Measurements from ENCODE around the gene FBXO31. TPM values are rescaled to one million over a fixed set of nuclear protein-coding genes. Genes with fewer than 3 reads are reported as not detected.
A peak's percentile ranks its signal among the peaks of the same experiment; 100 is the strongest.

Gene FBXO31
- total RNA-seq, 2 experiments from 2014 or later = 35.7 to 38.9 TPM

DNA sequence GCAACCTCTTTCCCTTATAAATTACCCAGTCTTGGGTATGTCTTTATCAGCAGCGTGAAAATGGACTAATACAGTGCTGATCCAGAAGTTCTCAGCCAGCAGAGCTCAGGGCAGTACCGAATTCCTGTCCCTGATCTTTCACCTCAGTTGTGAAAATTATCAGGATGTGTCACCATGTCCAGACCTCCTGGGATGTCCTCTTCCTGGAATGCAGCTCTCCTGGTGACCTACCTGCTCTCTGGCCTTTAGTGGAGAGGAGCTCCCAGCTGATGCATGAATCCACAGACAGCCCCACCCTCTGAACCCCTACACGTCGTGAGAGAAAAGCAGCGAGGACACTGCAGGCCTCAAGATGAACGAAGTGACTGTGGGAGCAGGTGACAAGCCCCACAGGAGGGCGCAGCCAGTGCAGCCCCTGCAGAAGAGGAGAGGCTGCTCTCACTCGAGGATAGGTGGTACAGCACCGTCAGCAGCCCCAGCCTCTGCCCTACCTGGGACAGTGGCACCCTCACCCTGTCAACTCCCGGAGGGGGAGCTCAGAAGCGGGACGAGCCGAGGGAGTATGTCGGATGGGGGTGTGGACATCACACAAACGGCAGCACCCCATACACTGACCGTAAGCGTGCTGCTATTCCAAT lies 44.4 kb downstream of the FBXO31 start:
- H3K36me3 Mint-ChIP-seq (ENCODE audit: low read depth) = peaks cover 67% of the 10 kb centered on the region
- H3K27ac Mint-ChIP-seq = no peak overlapping the region
- peaks cover 60% of the 10 kb centered on the region for H3K36me3 ChIP-seq (ENCODE audit: insufficient read depth, low read length)
- no peak overlapping the region for H3K4me3 Mint-ChIP-seq
- no peaks in the 10 kb centered on the region for H3K9me3 Mint-ChIP-seq
- ChIA-PET CTCF (no interaction called here), POLR2A (no interaction called here)
- no peak overlapping the region for H3K27ac ChIP-seq (ENCODE audit: low read depth in 1 of 2, low read length in 2 of 2)
- no peaks in the 10 kb centered on the region for H3K9me3 ChIP-seq (ENCODE audit: control insufficient read depth in 1 of 2, insufficient read depth in 1 of 2, low read length in 2 of 2)
- peaks cover 5% of the 10 kb centered on the region for H3K4me1 ChIP-seq (ENCODE audit: insufficient read depth, low read length)
- no peaks in the 10 kb centered on the region for H3K27me3 ChIP-seq (ENCODE audit: control insufficient read depth in 1 of 2, insufficient read depth in 2 of 2, low read length in 2 of 2)
- H3K4me1 Mint-ChIP-seq (ENCODE audit: low read depth) = peaks cover 8% of the 10 kb centered on the region
- no peaks in the 10 kb centered on the region for H3K27me3 Mint-ChIP-seq
- TF ChIP-seq, protein P1, sequence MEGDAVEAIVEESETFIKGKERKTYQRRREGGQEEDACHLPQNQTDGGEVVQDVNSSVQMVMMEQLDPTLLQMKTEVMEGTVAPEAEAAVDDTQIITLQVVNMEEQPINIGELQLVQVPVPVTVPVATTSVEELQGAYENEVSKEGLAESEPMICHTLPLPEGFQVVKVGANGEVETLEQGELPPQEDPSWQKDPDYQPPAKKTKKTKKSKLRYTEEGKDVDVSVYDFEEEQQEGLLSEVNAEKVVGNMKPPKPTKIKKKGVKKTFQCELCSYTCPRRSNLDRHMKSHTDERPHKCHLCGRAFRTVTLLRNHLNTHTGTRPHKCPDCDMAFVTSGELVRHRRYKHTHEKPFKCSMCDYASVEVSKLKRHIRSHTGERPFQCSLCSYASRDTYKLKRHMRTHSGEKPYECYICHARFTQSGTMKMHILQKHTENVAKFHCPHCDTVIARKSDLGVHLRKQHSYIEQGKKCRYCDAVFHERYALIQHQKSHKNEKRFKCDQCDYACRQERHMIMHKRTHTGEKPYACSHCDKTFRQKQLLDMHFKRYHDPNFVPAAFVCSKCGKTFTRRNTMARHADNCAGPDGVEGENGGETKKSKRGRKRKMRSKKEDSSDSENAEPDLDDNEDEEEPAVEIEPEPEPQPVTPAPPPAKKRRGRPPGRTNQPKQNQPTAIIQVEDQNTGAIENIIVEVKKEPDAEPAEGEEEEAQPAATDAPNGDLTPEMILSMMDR (IDR thresholded peaks at IDR 0.05) = no peak
- no peak for ATAC-seq (ENCODE audit: poor library complexity)
- DNase-seq = no peak
- intact Hi-C loops (cut with DNase I, micrococcal nuclease) = no loop called here
- H3K4me3 ChIP-seq (ENCODE audit: low read length) = no peak overlapping the region

DNA sequence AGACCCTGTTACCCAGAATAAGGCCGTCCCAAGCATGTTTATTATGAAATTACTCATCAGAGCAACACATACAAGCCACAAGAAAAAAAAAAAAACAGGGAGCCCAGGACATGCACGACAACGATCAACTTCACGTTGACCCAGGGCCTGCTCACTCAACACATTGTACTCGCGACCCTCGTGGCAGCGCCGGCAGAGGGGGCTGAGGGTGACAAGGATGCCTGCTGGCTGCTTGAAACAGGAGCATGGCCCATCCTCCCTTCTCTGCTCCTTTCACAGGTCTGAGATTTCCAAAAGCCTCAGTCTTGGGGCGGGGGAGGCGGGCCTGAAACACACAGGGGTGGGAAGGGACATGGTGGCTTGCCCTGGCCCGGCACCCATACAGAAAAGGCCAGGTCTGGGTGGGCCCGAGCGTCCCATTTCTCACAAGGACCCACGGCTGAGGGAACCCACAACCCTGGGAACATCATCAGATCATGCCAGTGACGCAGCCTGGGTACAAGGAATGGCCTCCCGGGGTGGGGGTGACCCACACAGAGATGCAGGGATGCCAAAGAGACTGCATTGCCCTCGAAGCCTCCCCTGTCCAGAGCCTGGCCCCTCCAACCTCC lies 45.3 kb downstream of the FBXO31 start:
- Mint-ChIP-seq H3K27me3 (no peaks in the 10 kb centered on the region), H3K4me1 (ENCODE audit: low read depth) (peaks cover 8% of the 10 kb centered on the region), H3K27ac (no peak overlapping the region), H3K36me3 (ENCODE audit: low read depth) (peaks cover 61% of the 10 kb centered on the region), H3K9me3 (no peaks in the 10 kb centered on the region), H3K4me3 (no peak overlapping the region)
- intact Hi-C loops (cut with DNase I, micrococcal nuclease) = no loop called here
- ATAC-seq (ENCODE audit: poor library complexity) (no peak), DNase-seq (no peak)
- Histone ChIP-seq H3K4me3 (ENCODE audit: low read length) (no peak overlapping the region), H3K27ac (ENCODE audit: low read depth in 1 of 2, low read length in 2 of 2) (no peak overlapping the region), H3K27me3 (ENCODE audit: control insufficient read depth in 1 of 2, insufficient read depth in 2 of 2, low read length in 2 of 2) (no peaks in the 10 kb centered on the region), H3K36me3 (ENCODE audit: insufficient read depth, low read length) (peaks cover 59% of the 10 kb centered on the region), H3K9me3 (ENCODE audit: control insufficient read depth in 1 of 2, insufficient read depth in 1 of 2, low read length in 2 of 2) (no peaks in the 10 kb centered on the region), H3K4me1 (ENCODE audit: insufficient read depth, low read length) (no peaks in the 10 kb centered on the region)
- ChIA-PET CTCF (no interaction called here), POLR2A (no interaction called here)
- TF ChIP-seq, protein P1 (IDR thresholded peaks at IDR 0.05) = no peak

DNA sequence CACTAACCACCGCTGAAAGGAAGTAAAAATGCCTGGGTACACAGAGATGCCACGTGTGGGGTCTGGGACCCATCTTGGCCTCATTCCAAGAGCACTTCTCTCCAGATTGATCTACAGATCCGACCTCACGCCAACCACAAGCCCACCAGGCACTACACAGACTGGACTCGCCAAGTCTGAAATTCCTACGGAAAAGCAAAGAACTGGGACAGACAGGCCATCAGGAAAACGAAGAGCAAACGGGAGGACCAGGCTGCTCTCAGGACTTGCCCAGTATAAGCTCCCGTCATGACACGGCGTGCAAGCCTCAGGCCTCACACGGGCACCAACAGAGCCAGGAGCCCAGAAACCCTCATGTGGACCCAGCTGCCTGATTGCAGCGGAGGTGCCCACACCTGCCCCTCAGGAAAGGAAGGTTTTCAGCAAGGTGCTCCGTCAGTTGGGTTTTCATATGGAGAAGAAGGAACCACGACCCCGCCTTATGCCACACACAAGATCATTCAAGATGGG lies 46.3 kb downstream of the FBXO31 start:
- H3K27ac Mint-ChIP-seq = peak overlapping the region; percentile 81
- ChIA-PET POLR2A (no interaction called here), CTCF (no interaction called here)
- H3K4me3 Mint-ChIP-seq = no peak overlapping the region
- no peak overlapping the region for H3K4me3 ChIP-seq (ENCODE audit: low read length)
- peaks cover 59% of the 10 kb centered on the region for H3K36me3 ChIP-seq (ENCODE audit: insufficient read depth, low read length)
- no peaks in the 10 kb centered on the region for H3K9me3 ChIP-seq (ENCODE audit: control insufficient read depth in 1 of 2, insufficient read depth in 1 of 2, low read length in 2 of 2)
- H3K4me1 Mint-ChIP-seq (ENCODE audit: low read depth) = peaks cover 8% of the 10 kb centered on the region
- ATAC-seq (ENCODE audit: poor library complexity) = no peak
- H3K27ac ChIP-seq (ENCODE audit: low read depth in 1 of 2, low read length in 2 of 2) = no peak overlapping the region
- H3K36me3 Mint-ChIP-seq (ENCODE audit: low read depth) = peaks cover 70% of the 10 kb centered on the region
- no peaks in the 10 kb centered on the region for H3K4me1 ChIP-seq (ENCODE audit: insufficient read depth, low read length)
- TF ChIP-seq, protein P1 (IDR thresholded peaks at IDR 0.05) = no peak
- no peaks in the 10 kb centered on the region for H3K27me3 ChIP-seq (ENCODE audit: control insufficient read depth in 1 of 2, insufficient read depth in 2 of 2, low read length in 2 of 2)
- DNase-seq = no peak
- no peaks in the 10 kb centered on the region for H3K27me3 Mint-ChIP-seq
- no peaks in the 10 kb centered on the region for H3K9me3 Mint-ChIP-seq
- intact Hi-C loops (cut with DNase I, micrococcal nuclease) = no loop called here

Measured in CD4-positive, alpha-beta T cell (primary cell).